IMR-90 (cell line): ENCODE data around the gene ANKRD10. TPM values are rescaled to one million over a fixed set of nuclear protein-coding genes. Genes with fewer than 3 reads are reported as not detected.

Source experiments
- ATAC-seq: fragments of 200-7000 bp; cut with Tn5 transposase; 2 replicates; pipeline ENCODE4 v1.9.1; 2020; ENCODE audit warnings: low read depth, mild to moderate bottlenecking, moderate library complexity
- BruUV-seq: library from RNA; stranded (reverse); fragments of 400-500 nt; replicated peaks from 2 replicates; lab custom pipeline; 2021; lab: Mats Ljungman, UMichigan
- CTCF ChIA-PET: fragments of 300-600 bp; formaldehyde crosslinking; extraction: SDS; loops from one replicate; lab custom pipeline; 2021; ENCODE audit warnings: antibody characterized with exemption; lab: Yijun Ruan, JAX
- POLR2A ChIA-PET: fragments of 300-600 bp; sonication (Branson Sonifier 250); formaldehyde crosslinking; loops from one replicate; lab custom pipeline; 2022; ENCODE audit warnings: antibody characterized with exemption; ENCODE audit not compliant: unreplicated experiment; lab: Charles Lee
- DNase-seq: peaks from one replicate; pipeline ENCODE4 v3.0.0; 2013
- H2AFZ ChIP-seq: replicated peaks from 2 replicates; pipeline ENCODE3; 2013; ENCODE audit warnings: low read length, mild to moderate bottlenecking; ENCODE audit not compliant: poor library complexity
- H2AK5ac ChIP-seq: 2 replicates; pipeline ENCODE4 v1.6.1; 2013; ENCODE audit warnings: low read depth, low read length, inconsistent platforms
- H2AK9ac ChIP-seq: replicated peaks from 2 replicates; pipeline ENCODE3; 2013; ENCODE audit warnings: mild to moderate bottlenecking, low read depth, low read length, moderate library complexity; ENCODE audit not compliant: poor library complexity
- H2BK120ac ChIP-seq: 2 replicates; pipeline ENCODE4 v1.6.1; 2013; ENCODE audit warnings: low read depth, low read length, inconsistent platforms
- H2BK15ac ChIP-seq: 3 replicates; pipeline ENCODE4 v1.6.1; 2013; ENCODE audit warnings: low read depth, low read length, inconsistent platforms
- H2BK20ac ChIP-seq: 2 replicates; pipeline ENCODE4 v1.6.1; 2013; ENCODE audit warnings: low read depth, mild to moderate bottlenecking, inconsistent platforms, low read length, moderate library complexity
- H2BK5ac ChIP-seq: 2 replicates; pipeline ENCODE4 v1.6.1; 2013; ENCODE audit warnings: mild to moderate bottlenecking, low read depth, low read length, inconsistent platforms; ENCODE audit not compliant: poor library complexity, severe bottlenecking
- H3K14ac ChIP-seq: replicated peaks from 2 replicates; pipeline ENCODE4 v1.6.1; 2013; ENCODE audit warnings: low read depth, low read length, inconsistent platforms
- H3K18ac ChIP-seq: 2 replicates; pipeline ENCODE4 v1.6.1; 2013; ENCODE audit warnings: low read depth, low read length, control low read depth
- H3K23ac ChIP-seq: 2 replicates; pipeline ENCODE4 v1.6.1; 2013; ENCODE audit warnings: low read depth, low read length, inconsistent platforms
- H3K27ac ChIP-seq: 2 replicates; pipeline ENCODE4 v1.5.1; 2013; ENCODE audit warnings: mild to moderate bottlenecking, control low read depth, low read length; ENCODE audit not compliant: insufficient read depth
- H3K27me3 ChIP-seq: 2 replicates; pipeline ENCODE4 v1.6.1; 2013; ENCODE audit warnings: low read length; ENCODE audit not compliant: control insufficient read depth, insufficient read depth
- H3K36me3 ChIP-seq: 2 replicates; pipeline ENCODE4 v1.6.1; 2013; ENCODE audit warnings: low read length, mixed read lengths; ENCODE audit not compliant: control insufficient read depth, insufficient read depth
- H3K4ac ChIP-seq: 2 replicates; pipeline ENCODE4 v1.6.1; 2013; ENCODE audit warnings: low read depth, low read length, inconsistent platforms
- H3K4me1 ChIP-seq: 2 replicates; pipeline ENCODE4 v1.6.1; 2013; ENCODE audit warnings: low read length, mixed read lengths; ENCODE audit not compliant: control insufficient read depth, insufficient read depth
- H3K4me2 ChIP-seq: 2 replicates; pipeline ENCODE4 v1.6.1; 2013; ENCODE audit warnings: low read depth, mild to moderate bottlenecking, control low read depth, low read length, moderate library complexity
- H3K4me3 ChIP-seq: 2 replicates; pipeline ENCODE4 v1.5.1; 2013; ENCODE audit warnings: low read depth, mild to moderate bottlenecking, control low read depth, low read length, moderate library complexity; ENCODE audit not compliant: insufficient read depth
- H3K56ac ChIP-seq: 2 replicates; pipeline ENCODE4 v1.6.1; 2013; ENCODE audit warnings: low read length, inconsistent platforms; ENCODE audit not compliant: insufficient read depth; ENCODE audit errors: extremely low read depth
- H3K79me1 ChIP-seq, 2 experiments: 2 replicates each; pipeline ENCODE4 v1.6.1; 2013; ENCODE audit warnings: low read length in 2 of 2, inconsistent platforms in 1 of 2, low read depth in 1 of 2
- H3K9ac ChIP-seq: 2 replicates; pipeline ENCODE4 v1.6.1; 2013; ENCODE audit warnings: low read depth, low read length, control low read depth
- H3K9me1 ChIP-seq: 2 replicates; pipeline ENCODE4 v1.6.1; 2013; ENCODE audit warnings: low read length, inconsistent platforms; ENCODE audit not compliant: insufficient read depth
- H3K9me3 ChIP-seq: 2 replicates; pipeline ENCODE4 v1.6.1; 2013; ENCODE audit warnings: low read length; ENCODE audit not compliant: control insufficient read depth, insufficient read depth
- H4K20me1 ChIP-seq: 2 replicates; pipeline ENCODE4 v1.6.1; 2013; ENCODE audit warnings: low read length, inconsistent platforms; ENCODE audit not compliant: insufficient read depth
- H4K5ac ChIP-seq: 2 replicates; pipeline ENCODE4 v1.6.1; 2013; ENCODE audit warnings: mild to moderate bottlenecking, low read depth, low read length, control low read depth
- H4K8ac ChIP-seq, 2 experiments: 2 replicates each; pipeline ENCODE4 v1.6.1; 2013; ENCODE audit warnings: low read depth in 2 of 2, low read length in 2 of 2, control low read depth in 1 of 2, inconsistent platforms in 1 of 2
- H4K91ac ChIP-seq: 2 replicates; pipeline ENCODE4 v1.6.1; 2013; ENCODE audit warnings: low read depth, low read length, inconsistent platforms; ENCODE audit not compliant: insufficient read depth
- CHD1 ChIP-seq: IDR thresholded peaks from 2 replicates; pipeline ENCODE4 v1.6.1; 2012; ENCODE audit warnings: low read depth, low read length, improper control_type of control experiment
- CTCF ChIP-seq: conservative IDR thresholded peaks from 2 replicates; pipeline ENCODE4 v1.5.1; 2012; ENCODE audit warnings: mild to moderate bottlenecking, low read depth, low read length, improper control_type of control experiment
- ELK1 ChIP-seq: fragments of 150-350 bp; IDR thresholded peaks from 2 replicates; pipeline ENCODE4 v1.6.1; 2016; ENCODE audit warnings: low read depth, mild to moderate bottlenecking, low read length, moderate library complexity, borderline replicate concordance
- RAD21 ChIP-seq: IDR thresholded peaks from 2 replicates; pipeline ENCODE4 v1.6.1; 2012; ENCODE audit warnings: low read length, improper control_type of control experiment
- RCOR1 ChIP-seq: IDR thresholded peaks from 2 replicates; pipeline ENCODE4 v1.6.1; 2012; ENCODE audit warnings: mild to moderate bottlenecking, low read length, improper control_type of control experiment; ENCODE audit not compliant: insufficient replicate concordance
- SMC3 ChIP-seq: fragments of 150-350 bp; IDR thresholded peaks from 2 replicates; pipeline ENCODE4 v1.6.1; 2016; ENCODE audit warnings: low read depth, mild to moderate bottlenecking, antibody characterized with exemption, low read length, moderate library complexity
- WGBS, 2 experiments: methylation state at CpG; one replicate each; pipeline versions ENCODE4 v1.1.5 to v1.1.7; 2013; ENCODE audit warnings: missing lambda C conversion rate in 2 of 2; ENCODE audit not compliant: insufficient read length in 1 of 2; ENCODE audit errors: extremely low coverage in 2 of 2; 5-methylcytosine and 5-hydroxymethylcytosine counted together
- dilution Hi-C: fragments of 300-500 bp; cut with HindIII; formaldehyde crosslinking; loops from one replicate; pipeline ENCODE4 v1.14.3; 2018; ENCODE audit warnings: low sequenced_read_pairs; ENCODE audit not compliant: unreplicated experiment
- in situ Hi-C: fragments of 300-500 bp; cut with MboI; formaldehyde crosslinking; loops from 3 replicates; pipeline ENCODE4 v1.14.3; 2019; ENCODE audit warnings: low sequenced_read_pairs, inconsistent platforms, mixed read lengths
- intact Hi-C: fragments of 100-400 bp; cut with micrococcal nuclease; formaldehyde crosslinking; loops from 2 replicates; pipeline ENCODE4 v1.10.0; 2022
- polyA plus RNA-seq, 3 experiments: library from polyadenylated mRNA; depleted of rRNA; stranded (reverse); fragments of >200 nt; gene quantifications; 2 replicates each; pipeline ENCODE4 v1.2.3, GENCODE V29; 2012; ENCODE audit warnings: low replicate concordance in 1 of 3
- total RNA-seq: library from RNA; depleted of rRNA; stranded (reverse); fragments of >200 nt; gene quantifications from 2 replicates; pipeline ENCODE4 v1.2.3, GENCODE V29; 2012

The ANKRD10 gene
- total and polyA plus RNA-seq, 2 of the 4 experiments (the other 2 are of a cell fraction) = 18.3 to 31.1 TPM

- no peak for ATAC-seq
- POLR2A ChIA-PET = no interaction called here
- H3K56ac ChIP-seq = no peak overlapping the region
These were observed 37.1 kb downstream of the ANKRD10 start for GRCh38 chr13:110877737-110878258.

More at GRCh38 chr13:110877737-110878258, 37.1 kb downstream of the ANKRD10 start:
- dilution Hi-C loops = no loop called here
- no peak overlapping the region for H2BK15ac ChIP-seq
- no peak overlapping the region for H2AK9ac ChIP-seq
- peaks cover 5% of the 10 kb centered on the region; the same call in 1 of the 2 replicates for H3K4me1 ChIP-seq
- no peak overlapping the region for H3K4me2 ChIP-seq
- TF ChIP-seq RCOR1 (no peak), SMC3 (no peak), ELK1 (no peak), CHD1 (no peak), RAD21 (no peak), CTCF (no peak)
- no peak overlapping the region for H3K4ac ChIP-seq
- CTCF ChIA-PET = interaction anchor here (0.5 kb wide), 1 partner anchor 1841 kb away, joined by 4 read pairs; no protein-coding TSS in a partner anchor
- no peak overlapping the region for H2BK20ac ChIP-seq
- no TSS peak for BruUV-seq
- no peak overlapping the region for H2BK120ac ChIP-seq
- in situ Hi-C loops = no loop called here
- H3K23ac ChIP-seq = no peak overlapping the region
- H3K4me3 ChIP-seq = no peak overlapping the region
- no peak overlapping the region for H3K18ac ChIP-seq
- no peaks in the 10 kb centered on the region for H4K20me1 ChIP-seq
- no peak overlapping the region for H3K14ac ChIP-seq
- no peaks in the 10 kb centered on the region for H3K27me3 ChIP-seq
- H4K91ac ChIP-seq = no peak overlapping the region
- H3K36me3 ChIP-seq = peaks cover 5% of the 10 kb centered on the region; the same call in 1 of the 2 replicates
- H3K27ac ChIP-seq = no peak overlapping the region
- intact Hi-C loops = no loop called here
- no peak overlapping the region for H4K5ac ChIP-seq
- no peak overlapping the region for H2AFZ ChIP-seq
- H3K9ac ChIP-seq = no peak overlapping the region
- H4K8ac ChIP-seq = no peak overlapping the region
- peaks cover 14% of the 10 kb centered on the region for H3K9me1 ChIP-seq
- no peak overlapping the region for H2BK5ac ChIP-seq
- no CpG with 5 or more reads among the region's 4 CpGs for WGBS, 2 experiments
- no peak overlapping the region for H2AK5ac ChIP-seq
- no peaks in the 10 kb centered on the region for H3K9me3 ChIP-seq
- peaks cover 0 to 7% of the 10 kb centered on the region in 2 experiments; a peak in 1 of 4 replicates for H3K79me1 ChIP-seq
- peak; percentile 14 for DNase-seq
